Smooth muscle cell (in vitro differentiated cells): ENCODE measurements around the gene GLG1. TPM values are rescaled to one million over a fixed set of nuclear protein-coding genes. Genes with fewer than 3 reads are reported as not detected.

Experiments
- DNase-seq: peaks from one replicate; lab custom pipeline; 2025; ENCODE audit not compliant: unreplicated experiment; lab: John Stamatoyannopoulos, UW
- H2AFZ ChIP-seq: fragments of 200-600 bp; sonication (generic); 2 replicates; pipeline ENCODE4 v1.6.0; 2016; ENCODE audit warnings: antibody characterized with exemption, low read depth, mild to moderate bottlenecking
- H3F3A ChIP-seq: fragments of 200-600 bp; sonication (generic); 2 replicates; pipeline ENCODE4 v1.6.0; 2017; ENCODE audit warnings: antibody characterized with exemption, low read depth
- H3K27ac ChIP-seq: fragments of 200-600 bp; sonication (generic); 2 replicates; pipeline ENCODE4 v1.5.1; 2016; ENCODE audit warnings: low read depth, mild to moderate bottlenecking
- H3K27me3 ChIP-seq: fragments of 200-600 bp; sonication (generic); 2 replicates; pipeline ENCODE4 v1.6.1; 2016; ENCODE audit warnings: low read depth, mild to moderate bottlenecking
- H3K36me3 ChIP-seq: fragments of 200-600 bp; sonication (generic); 2 replicates; pipeline ENCODE4 v1.5.1; 2016; ENCODE audit warnings: low read depth
- H3K4me1 ChIP-seq: fragments of 200-600 bp; sonication (generic); 2 replicates; pipeline ENCODE4 v1.5.1; 2016; ENCODE audit warnings: low read depth
- H3K4me2 ChIP-seq: fragments of 200-600 bp; sonication (generic); 2 replicates; pipeline ENCODE4 v1.6.0; 2016; ENCODE audit warnings: mild to moderate bottlenecking
- H3K4me3 ChIP-seq: fragments of 200-600 bp; sonication (generic); 2 replicates; pipeline ENCODE4 v1.5.1; 2016; ENCODE audit warnings: mild to moderate bottlenecking
- H3K79me2 ChIP-seq: fragments of 200-600 bp; sonication (generic); 2 replicates; pipeline ENCODE4 v1.6.0; 2016; ENCODE audit warnings: low read depth, mild to moderate bottlenecking
- H3K9ac ChIP-seq: fragments of 200-600 bp; sonication (generic); 2 replicates; pipeline ENCODE4 v1.6.0; 2016; ENCODE audit warnings: low read depth
- H3K9me3 ChIP-seq: fragments of 200-600 bp; sonication (generic); replicated peaks from 2 replicates; pipeline ENCODE4 v1.5.1; 2016; ENCODE audit warnings: low read depth
- H4K20me1 ChIP-seq: fragments of 200-600 bp; sonication (generic); 2 replicates; pipeline ENCODE4 v1.6.0; 2016; ENCODE audit warnings: low read depth
- CTCF ChIP-seq: fragments of 200-600 bp; sonication (generic); IDR thresholded peaks from 2 replicates; pipeline ENCODE4 v1.5.1; 2017; ENCODE audit warnings: borderline replicate concordance, mild to moderate bottlenecking, antibody characterized with exemption; ENCODE audit not compliant: insufficient read depth, poor library complexity, severe bottlenecking
- WGBS: methylation state at CpG from one replicate; pipeline ENCODE4 v1.1.7; 2016; ENCODE audit warnings: low lambda C conversion rate; 5-methylcytosine and 5-hydroxymethylcytosine counted together
- polyA plus RNA-seq: library from polyadenylated mRNA; unstranded; fragments of >200 nt; fragmentation: Nextera tagmentation; extraction: Ambion mirVana; gene quantifications from 2 replicates; pipeline ENCODE4 v1.2.1, GENCODE V29; 2016
- total RNA-seq: library from RNA; depleted of rRNA; stranded (reverse); fragments of >200 nt; gene quantifications from 2 replicates; pipeline ENCODE4 v1.2.3, GENCODE V29; 2014

The GLG1 gene
- total and polyA plus RNA-seq, 2 experiments from 2014 or later, result 131 to 140 TPM

GRCh38 chr16:74591876-74592650 lies 14.9 kb downstream of the GLG1 start:
- no peak overlapping the region for H3K4me3 ChIP-seq
- no peak for DNase-seq
- peaks cover 97% of the 10 kb centered on the region for H3K79me2 ChIP-seq
- H4K20me1 ChIP-seq, result peaks cover 97% of the 10 kb centered on the region
- no peaks in the 10 kb centered on the region for H3K9me3 ChIP-seq
- no peaks in the 10 kb centered on the region for H3K4me1 ChIP-seq
- no peak overlapping the region for H3K4me2 ChIP-seq
- H3K9ac ChIP-seq, result no peak overlapping the region
- H3K36me3 ChIP-seq, result no peaks in the 10 kb centered on the region
- TF ChIP-seq CTCF, result no peak
- 85% methylated on average over 9 of the region's 9 CpGs for WGBS
- no peak overlapping the region for H3K27ac ChIP-seq
- no peak overlapping the region for H2AFZ ChIP-seq
- H3F3A ChIP-seq, result no peaks in the 10 kb centered on the region
- H3K27me3 ChIP-seq, result no peaks in the 10 kb centered on the region

GRCh38 chr16:74586948-74587347 lies 20.0 kb downstream of the GLG1 start:
- no peak overlapping the region for H3K4me2 ChIP-seq
- H4K20me1 ChIP-seq, result peaks cover 96% of the 10 kb centered on the region
- no peak for DNase-seq
- H3K9ac ChIP-seq, result no peak overlapping the region
- H3K27ac ChIP-seq, result no peak overlapping the region
- no peak for TF ChIP-seq CTCF
- no peaks in the 10 kb centered on the region for H3K27me3 ChIP-seq
- peaks cover 95% of the 10 kb centered on the region for H3K79me2 ChIP-seq
- H3F3A ChIP-seq, result no peaks in the 10 kb centered on the region
- no peaks in the 10 kb centered on the region for H3K36me3 ChIP-seq
- WGBS, result 72% methylated on average over 6 of the region's 6 CpGs
- H3K4me3 ChIP-seq, result no peak overlapping the region
- H2AFZ ChIP-seq, result no peak overlapping the region
- no peaks in the 10 kb centered on the region for H3K9me3 ChIP-seq
- H3K4me1 ChIP-seq, result no peaks in the 10 kb centered on the region

- Histone ChIP-seq H3F3A (no peaks in the 10 kb centered on the region), H3K79me2 (peaks cover 95% of the 10 kb centered on the region), H2AFZ (no peak overlapping the region), H3K4me2 (no peak overlapping the region), H3K9ac (no peak overlapping the region), H3K4me3 (no peak overlapping the region), H3K4me1 (no peaks in the 10 kb centered on the region), H3K9me3 (no peaks in the 10 kb centered on the region), H4K20me1 (peaks cover 96% of the 10 kb centered on the region), H3K27me3 (no peaks in the 10 kb centered on the region), H3K27ac (no peak overlapping the region), H3K36me3 (no peaks in the 10 kb centered on the region)
- TF ChIP-seq CTCF, result no peak
- no peak for DNase-seq
- WGBS, result 95% methylated on average over 6 of the region's 6 CpGs
Observed at GRCh38 chr16:74585846-74586443, 21.0 kb downstream of the GLG1 start.
